DND-41 (cell line): Measurements from ENCODE around the gene OR56A1.

Experiments used
- CTCF ChIP-seq: IDR thresholded peaks from 2 replicates; pipeline ENCODE4 v1.5.1; 2012; ENCODE audit warnings: borderline replicate concordance, low read length, moderate library complexity, mild to moderate bottlenecking; ENCODE audit not compliant: poor library complexity, severe bottlenecking; ENCODE audit errors: extremely low read depth
- EZH2 ChIP-seq: IDR thresholded peaks from 3 replicates; pipeline ENCODE4 v1.6.1; 2012; ENCODE audit warnings: borderline replicate concordance, low read depth, mild to moderate bottlenecking, moderate library complexity, low read length, inconsistent platforms; ENCODE audit not compliant: severe bottlenecking

GRCh38 chr11:6006846-6007245 lies 23.7 kb downstream of the OR56A1 start, which contains the start of gene OR56A4:
- no peak for TF ChIP-seq EZH2
- no peak for TF ChIP-seq CTCF
